ENCODE results near the gene CMTM4.

DNA sequence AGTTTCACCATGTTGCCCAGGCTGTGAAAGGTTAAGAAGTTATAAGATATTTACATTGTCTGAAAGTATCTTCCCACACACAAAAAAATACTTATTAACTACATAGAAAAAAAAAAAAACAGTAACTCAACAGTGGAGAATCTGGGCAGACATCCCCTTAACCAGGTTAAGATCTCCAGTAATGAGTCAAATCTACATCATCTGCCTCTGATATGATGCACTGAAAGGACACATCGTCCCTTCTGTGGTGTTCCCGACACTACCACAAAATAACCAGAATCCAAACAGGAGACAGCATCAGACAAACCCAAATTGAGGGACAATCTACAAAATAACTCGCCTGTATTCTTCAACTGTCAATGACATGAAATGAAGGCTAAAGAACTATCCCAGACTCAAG lies 40.0 kb downstream of the CMTM4 start:
- TF ChIP-seq, protein P1, sequence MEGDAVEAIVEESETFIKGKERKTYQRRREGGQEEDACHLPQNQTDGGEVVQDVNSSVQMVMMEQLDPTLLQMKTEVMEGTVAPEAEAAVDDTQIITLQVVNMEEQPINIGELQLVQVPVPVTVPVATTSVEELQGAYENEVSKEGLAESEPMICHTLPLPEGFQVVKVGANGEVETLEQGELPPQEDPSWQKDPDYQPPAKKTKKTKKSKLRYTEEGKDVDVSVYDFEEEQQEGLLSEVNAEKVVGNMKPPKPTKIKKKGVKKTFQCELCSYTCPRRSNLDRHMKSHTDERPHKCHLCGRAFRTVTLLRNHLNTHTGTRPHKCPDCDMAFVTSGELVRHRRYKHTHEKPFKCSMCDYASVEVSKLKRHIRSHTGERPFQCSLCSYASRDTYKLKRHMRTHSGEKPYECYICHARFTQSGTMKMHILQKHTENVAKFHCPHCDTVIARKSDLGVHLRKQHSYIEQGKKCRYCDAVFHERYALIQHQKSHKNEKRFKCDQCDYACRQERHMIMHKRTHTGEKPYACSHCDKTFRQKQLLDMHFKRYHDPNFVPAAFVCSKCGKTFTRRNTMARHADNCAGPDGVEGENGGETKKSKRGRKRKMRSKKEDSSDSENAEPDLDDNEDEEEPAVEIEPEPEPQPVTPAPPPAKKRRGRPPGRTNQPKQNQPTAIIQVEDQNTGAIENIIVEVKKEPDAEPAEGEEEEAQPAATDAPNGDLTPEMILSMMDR (conservative IDR thresholded peaks at IDR 0.05), result no peak
- no peak for TF ChIP-seq ZFX (IDR thresholded peaks at IDR 0.05)
